Mesenteric fat pad (tissue), 1 donor: ENCODE results near the gene APOA4. TPM values are rescaled to one million over a fixed set of nuclear protein-coding genes. Genes with fewer than 3 reads are reported as not detected.
A peak's percentile ranks its signal among the peaks of the same experiment; 100 is the strongest.
"Not testable (repeated sequence)": the region's sequence is repeated elsewhere in the genome, so short reads cannot be mapped to it uniquely, and the experiment has no call there.

Experiments
- DNase-seq: peaks from one replicate; pipeline ENCODE4 v3.0.0-alpha.2; 2020; ENCODE audit warnings: low spot score
- total RNA-seq: library from RNA; stranded (reverse); fragmentation: NEBNext Ultra II Directional; extraction: Animal tissue kit (Norgen Biotek cat#: 25700); gene quantifications from one replicate; pipeline ENCODE4 v1.2.1, GENCODE V29; 2021
- donor health status: DM: yes; HTN: yes; CAD: no.

Gene APOA4
- total RNA-seq, 1 donor from 2014 or later, result 15.0 TPM

DNA sequence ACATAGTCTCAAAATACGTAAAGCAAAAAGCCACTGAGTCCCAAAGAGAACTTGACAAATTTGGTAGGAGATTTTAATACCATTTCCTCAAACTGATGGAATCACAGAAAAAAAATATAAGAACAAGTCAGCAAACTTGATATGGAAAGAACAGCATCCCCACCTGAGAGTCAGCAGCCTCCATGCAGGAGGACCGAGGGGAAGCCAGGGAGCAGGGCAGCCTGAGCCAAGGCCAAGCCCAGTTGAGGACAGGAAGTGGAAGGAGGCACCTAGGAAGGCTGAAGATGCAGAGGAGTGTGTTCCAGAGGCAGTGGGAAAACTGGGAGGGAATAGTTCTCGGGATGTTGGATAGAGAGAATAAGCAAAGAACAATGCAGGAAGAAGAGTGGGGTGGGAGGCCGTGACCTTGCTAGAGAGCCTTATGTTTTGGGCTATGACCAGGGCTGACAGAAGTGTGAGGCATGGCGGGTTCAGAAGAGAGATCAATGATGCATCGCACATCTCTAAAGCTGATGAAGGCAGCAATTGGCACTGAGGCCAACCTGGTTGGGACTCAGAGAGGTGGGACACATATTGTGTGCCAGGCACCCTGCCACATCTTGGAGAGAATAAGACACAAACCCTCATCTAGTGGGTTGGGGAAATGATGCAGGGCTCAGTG is 15.4 kb downstream of the APOA4 start:
- no peak for DNase-seq

DNA sequence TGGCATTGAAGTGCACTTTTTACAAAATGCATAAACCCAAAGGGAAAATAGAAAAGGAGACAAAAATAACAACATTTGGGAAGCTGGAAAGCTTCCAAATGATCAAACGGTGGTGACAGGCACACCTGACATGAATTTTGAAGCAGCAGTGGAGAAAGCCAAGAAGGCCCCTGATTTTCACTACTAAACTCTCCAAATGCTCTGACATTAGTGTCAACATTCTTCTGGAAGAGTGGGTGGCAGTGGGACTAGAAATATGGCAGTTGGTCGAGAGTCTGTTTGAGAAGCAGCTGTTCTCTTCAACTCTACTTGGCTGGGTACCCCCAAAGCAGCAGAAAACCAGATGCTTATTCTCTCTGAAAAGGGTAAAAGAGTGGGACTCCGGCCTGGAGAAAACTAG is 19.1 kb downstream of the APOA4 start:
- DNase-seq, result no peak

DNA sequence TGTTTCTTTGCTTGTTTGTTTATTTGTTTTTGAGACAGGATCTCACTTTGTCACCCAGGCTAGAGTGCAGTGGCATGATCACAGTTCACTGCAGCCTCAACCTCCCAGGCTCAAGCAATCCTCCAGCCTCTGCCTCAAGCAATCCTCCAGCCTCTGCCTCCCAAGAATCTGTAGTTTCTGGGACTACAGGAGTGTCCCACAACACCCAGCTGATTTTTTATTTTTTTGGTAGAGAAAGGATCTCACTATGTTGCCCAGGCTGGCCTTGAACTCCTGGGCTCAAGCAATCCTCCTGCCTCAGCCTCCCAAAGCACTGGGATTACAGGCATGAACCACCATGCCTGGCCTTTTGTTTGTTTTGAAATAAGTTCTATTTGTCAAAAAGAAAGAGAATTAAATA is 21.4 kb downstream of the APOA4 start:
- DNase-seq, result not testable (repeated sequence)

- no peak for DNase-seq
These were observed 22.5 kb downstream of the APOA4 start for GRCh38 chr11:116800610-116801009.

DNA sequence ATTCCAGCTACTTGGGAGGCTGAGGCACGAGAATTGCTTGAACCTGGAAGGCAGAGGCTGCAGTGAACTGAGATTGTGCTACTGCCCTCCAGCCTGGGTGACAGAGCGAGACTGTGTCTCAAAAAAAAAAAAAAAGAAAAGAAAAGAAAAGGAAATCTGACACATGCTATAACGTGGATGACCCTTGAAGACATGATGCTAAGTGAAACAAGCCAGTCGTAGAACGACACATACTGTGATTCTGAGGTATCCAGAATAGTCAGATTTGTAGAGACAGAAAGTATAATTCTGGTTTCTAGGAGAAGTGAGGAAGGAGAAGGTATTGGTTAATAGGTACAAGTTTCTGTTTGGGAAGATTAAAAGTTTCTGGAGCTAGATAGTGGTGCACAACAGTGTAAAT is 24.7 kb downstream of the APOA4 start:
- no peak for DNase-seq

- no peak for DNase-seq
These were observed 25.3 kb downstream of the APOA4 start for GRCh38 chr11:116797816-116798215.

GRCh38 chr11:116796548-116796947 is 26.6 kb downstream of the APOA4 start:
- DNase-seq, result no peak

DNA sequence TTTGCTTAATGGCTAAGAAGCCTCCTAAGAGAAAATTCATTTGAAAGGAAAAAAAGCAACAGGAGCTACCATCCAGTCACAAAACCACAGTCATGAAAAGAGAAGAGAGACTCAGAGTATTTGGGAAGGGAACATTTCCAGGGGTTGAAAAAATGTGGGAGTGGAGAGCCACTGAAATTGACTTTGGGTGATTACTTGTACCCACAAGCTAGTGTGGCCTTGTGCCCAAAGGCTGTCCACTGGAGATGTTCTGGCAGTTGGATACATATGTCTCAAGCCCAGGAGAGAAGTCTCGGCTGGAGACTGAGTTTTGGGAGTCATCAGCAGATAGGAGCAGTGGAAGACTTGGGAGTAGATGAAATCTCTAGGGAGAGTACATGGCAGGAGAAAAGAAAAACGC is 28.3 kb downstream of the APOA4 start:
- peak; percentile 14 for DNase-seq

GRCh38 chr11:116793772-116794097 is 29.4 kb downstream of the APOA4 start:
- DNase-seq, result no peak

DNA sequence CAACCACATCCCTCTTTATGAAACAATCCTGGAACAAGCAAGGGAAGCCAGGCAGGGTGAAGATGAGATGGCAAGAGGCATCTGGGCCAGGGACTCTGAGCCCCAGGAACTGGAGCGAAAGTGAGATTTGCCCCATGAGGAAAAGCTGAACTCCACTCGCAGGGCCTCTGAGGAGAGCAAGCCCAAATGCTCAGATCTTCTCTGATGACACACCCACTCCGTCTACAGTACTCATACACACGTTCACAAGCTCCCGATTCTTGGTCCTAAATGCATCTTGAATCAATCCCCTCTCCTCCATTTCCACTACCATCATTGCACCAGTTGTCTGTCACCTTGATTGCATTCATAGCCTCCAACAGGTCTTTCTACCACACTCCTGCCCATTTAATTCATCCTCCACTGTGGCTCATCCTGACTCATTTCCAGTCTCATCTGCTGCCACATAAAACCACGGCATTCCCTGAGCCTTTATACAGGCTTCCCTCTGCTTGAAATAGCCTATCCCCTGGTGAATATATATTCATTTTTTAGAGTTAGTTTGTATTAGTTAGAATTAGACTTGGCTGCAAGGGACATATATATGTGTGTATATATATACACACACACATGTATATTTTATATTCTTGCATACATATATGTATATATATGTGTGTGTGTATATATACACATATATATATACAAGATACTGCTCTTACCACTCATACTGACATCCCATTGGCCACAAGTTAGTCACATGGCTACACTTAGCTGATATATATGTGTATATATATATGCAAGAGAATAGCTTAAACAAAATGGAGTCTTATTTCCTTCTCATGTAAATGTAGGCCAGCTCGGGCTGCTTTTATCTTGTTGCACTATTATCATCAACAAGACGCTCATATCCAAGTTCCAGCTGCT is 30.0 kb downstream of the APOA4 start:
- DNase-seq, result peak; percentile 24

GRCh38 chr11:116792144-116792868 is 30.8 kb downstream of the APOA4 start:
- peak; percentile 55 for DNase-seq

DNA sequence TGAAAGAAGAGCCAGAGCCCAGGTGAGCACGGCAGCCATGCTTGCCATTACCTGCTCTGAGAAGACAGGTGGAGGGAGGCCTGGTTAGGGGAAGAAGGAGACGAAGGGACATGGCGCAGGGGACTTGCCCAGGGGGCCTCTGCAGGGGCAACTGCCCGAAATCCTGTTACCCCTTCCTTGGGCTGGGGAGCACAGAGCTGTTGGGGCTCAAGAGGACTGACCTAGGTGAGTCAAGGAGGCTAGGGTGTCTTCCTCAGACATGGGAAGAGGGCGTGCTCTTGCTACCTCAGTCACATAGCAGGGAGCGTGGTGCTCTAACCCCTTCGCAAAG is 31.3 kb downstream of the APOA4 start, which contains the start of gene APOA5:
Gene APOA5, minus strand, starts transcription at position 67 of the 331 bp plus-strand sequence. Its CDS starts 19 bp downstream, at position 48.
- no peak for DNase-seq

DNA sequence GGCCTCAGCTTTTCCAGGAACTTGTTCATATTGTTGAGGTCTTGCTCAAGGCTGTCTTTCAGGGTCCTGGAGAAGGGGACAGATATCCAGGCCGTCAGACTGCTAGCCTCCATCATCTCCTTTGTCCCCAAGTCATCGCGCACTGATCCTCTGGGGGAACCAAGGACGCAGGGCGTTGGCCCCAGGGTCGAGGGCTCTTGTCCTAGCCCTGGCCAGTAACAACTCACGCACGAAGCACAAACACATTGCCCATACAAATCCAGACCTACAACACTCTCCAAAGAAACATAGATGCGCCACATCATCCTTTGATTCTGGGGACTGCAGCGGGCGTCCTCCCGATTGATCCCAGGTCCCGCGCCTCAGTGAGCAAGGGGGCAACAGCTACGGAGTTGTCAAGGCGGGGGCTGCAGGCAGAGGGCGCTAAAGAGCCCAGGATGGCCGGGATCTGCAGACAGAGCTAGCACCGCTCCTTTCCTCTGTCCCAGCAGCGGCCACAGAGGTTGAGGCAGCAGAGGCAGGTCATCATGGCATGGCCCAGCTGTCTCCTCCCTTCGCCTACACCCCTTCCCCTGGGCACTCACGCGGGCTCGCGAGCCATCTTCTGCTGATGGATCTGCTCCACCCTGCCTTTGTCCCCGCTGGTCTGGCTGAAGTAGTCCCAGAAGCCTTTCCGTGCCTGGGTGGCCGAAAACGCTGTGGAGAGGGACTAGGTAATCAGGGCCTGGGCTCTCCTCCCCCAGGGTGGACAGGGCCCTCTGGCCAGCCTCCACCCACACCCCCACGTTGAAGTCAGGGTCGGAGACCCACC is 31.9 kb downstream of the APOA4 start:
- DNase-seq, result no peak

GRCh38 chr11:116790167-116791001 is 32.7 kb downstream of the APOA4 start:
- no peak for DNase-seq

GRCh38 chr11:116788975-116789374 is 34.1 kb downstream of the APOA4 start:
- DNase-seq, result no peak

DNA sequence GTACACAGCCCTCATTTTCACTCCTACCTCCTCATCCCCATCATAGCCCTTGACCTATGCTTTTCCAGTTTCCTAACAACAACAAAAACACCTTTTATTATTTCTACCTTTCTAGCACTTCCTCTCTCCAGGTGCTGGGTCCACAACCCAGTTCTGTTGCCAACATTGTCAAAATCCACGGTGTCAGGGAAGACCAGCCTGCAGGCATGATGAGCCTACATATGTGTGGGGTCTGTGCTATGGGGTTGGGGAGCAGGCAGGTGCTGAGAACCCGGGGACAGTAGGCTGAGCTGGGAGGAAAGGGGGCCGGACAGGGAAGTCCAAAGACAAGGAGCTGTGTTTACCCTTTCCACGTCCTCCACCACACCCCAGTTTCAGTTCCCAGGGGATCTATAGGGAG is 34.6 kb downstream of the APOA4 start:
- no peak for DNase-seq

- peak; percentile 95 for DNase-seq
These were observed 35.2 kb downstream of the APOA4 start, which contains the start of gene ZPR1 for GRCh38 chr11:116787786-116788486. TSS of gene ZPR1 (minus strand) at chr11:116788023. CDS start at chr11:116787990, 33 bp downstream.

DNA sequence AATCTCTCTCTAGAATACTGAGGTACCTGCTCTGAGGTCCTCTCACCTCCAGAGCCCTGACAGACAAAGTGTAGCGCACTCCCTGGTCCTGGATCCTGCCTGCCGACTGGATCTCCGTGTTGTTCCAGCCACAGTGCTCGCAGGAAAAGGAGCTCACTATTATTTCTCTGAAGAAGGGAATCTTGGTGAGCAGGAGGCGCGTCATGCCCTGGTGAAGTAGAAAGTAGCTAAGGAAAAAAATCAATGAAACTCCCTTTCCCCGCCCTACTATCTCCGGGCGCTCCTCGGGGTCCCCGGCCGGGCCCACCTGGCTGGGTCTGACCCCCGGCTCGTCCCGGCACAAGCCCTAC is 35.7 kb downstream of the APOA4 start:
- DNase-seq, result no peak

DNA sequence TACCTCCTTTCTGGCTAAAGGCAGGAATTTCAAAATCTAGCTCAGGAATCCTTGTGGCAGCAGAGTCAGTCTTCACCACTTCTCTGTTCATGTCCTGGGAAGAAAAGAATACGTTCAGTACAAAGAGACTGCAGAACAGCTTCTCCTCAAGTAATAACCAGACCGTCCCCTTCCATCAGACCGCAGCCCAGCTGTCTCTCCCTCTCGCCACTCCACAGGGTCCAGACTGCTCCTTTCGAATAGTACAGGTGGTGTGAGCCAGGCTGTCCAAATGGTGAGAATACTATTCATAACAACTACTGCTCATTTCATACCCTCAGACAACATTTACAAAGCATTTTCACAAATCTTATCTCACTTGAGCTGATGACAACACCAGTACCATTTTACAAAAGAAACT is 36.1 kb downstream of the APOA4 start:
- DNase-seq, result no peak

DNA sequence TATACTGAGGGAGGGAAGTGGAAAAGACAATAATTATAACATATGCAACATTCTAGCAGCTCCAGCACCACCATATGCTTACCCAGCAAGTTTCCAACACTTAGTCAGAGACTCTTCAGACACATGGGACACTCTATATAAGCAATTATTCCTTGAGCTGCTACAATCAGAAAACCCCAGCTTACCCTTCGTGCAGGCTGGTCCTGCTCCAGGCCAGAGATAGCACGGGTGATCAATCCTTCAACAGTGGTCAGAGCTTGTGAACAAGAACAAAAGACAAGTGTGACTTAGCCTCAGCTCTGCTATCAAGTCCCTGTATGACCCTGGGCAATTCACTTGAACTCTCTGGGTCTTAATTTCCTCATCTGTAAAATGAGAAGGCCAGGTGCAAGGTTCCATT is 36.8 kb downstream of the APOA4 start:
- no peak for DNase-seq
